ENCODE measurements around the gene AFF1.
"Not testable (repeated sequence)": the region's sequence is repeated elsewhere in the genome, so short reads cannot be mapped to it uniquely, and the experiment has no call there.

Gene AFF1

GRCh38 chr4:86980230-86980629 lies 45.4 kb downstream of the AFF1 start:
- no peaks in the 10 kb centered on the region for H3K36me3 ChIP-seq (ENCODE audit: control insufficient read depth in 2 of 2, insufficient read depth in 2 of 2, low read length in 2 of 2)
- H3K9ac ChIP-seq (ENCODE audit: low read depth in 1 of 2, low read length in 2 of 2), result no peak overlapping the region
- H3K4me1 ChIP-seq (ENCODE audit: control insufficient read depth in 2 of 2, insufficient read depth in 2 of 2, low read length in 2 of 2), result peaks cover 13 to 25% of the 10 kb centered on the region in 2 donors
- no peak overlapping the region for H3K27ac ChIP-seq (ENCODE audit: low read depth in 2 of 2, low read length in 2 of 2)
- H3K27me3 ChIP-seq (ENCODE audit: control insufficient read depth in 2 of 2, insufficient read depth in 2 of 2, low read length in 2 of 2), result no peaks in the 10 kb centered on the region
- no peak overlapping the region for H3K4me3 ChIP-seq (ENCODE audit: low read length in 2 of 2)
- H3K9me3 ChIP-seq (ENCODE audit: control insufficient read depth in 2 of 2, low read length in 2 of 2), result no peaks in the 10 kb centered on the region

DNA sequence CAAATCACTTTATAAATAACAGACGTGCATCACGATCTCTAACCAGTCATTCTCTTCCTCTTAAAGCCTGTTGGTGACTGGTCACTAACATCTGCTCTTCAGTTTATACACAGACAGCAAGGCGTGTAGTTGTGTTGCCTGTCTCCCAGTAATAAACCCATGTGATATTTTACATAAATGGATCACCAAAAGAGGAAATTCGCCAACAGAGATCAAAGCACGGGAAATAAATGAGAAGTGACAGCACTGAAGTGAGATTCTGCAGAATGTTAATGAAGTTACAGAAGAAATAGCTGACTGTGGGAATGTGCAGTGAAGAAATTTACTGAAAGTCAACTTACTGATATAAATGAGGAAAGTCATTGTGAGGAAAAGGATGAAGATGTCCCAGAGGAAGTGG lies 47.0 kb downstream of the AFF1 start:
- H3K9ac ChIP-seq (ENCODE audit: low read depth in 1 of 2, low read length in 2 of 2), result no peak overlapping the region
- H3K27me3 ChIP-seq (ENCODE audit: control insufficient read depth in 2 of 2, insufficient read depth in 2 of 2, low read length in 2 of 2), result no peaks in the 10 kb centered on the region
- no peaks in the 10 kb centered on the region for H3K9me3 ChIP-seq (ENCODE audit: control insufficient read depth in 2 of 2, low read length in 2 of 2)
- H3K27ac ChIP-seq (ENCODE audit: low read depth in 2 of 2, low read length in 2 of 2), result peak overlapping the region; percentile 3 to 43
- H3K36me3 ChIP-seq (ENCODE audit: control insufficient read depth in 2 of 2, insufficient read depth in 2 of 2, low read length in 2 of 2), result no peaks in the 10 kb centered on the region
- H3K4me1 ChIP-seq (ENCODE audit: control insufficient read depth in 2 of 2, insufficient read depth in 2 of 2, low read length in 2 of 2), result peaks cover 11 to 21% of the 10 kb centered on the region in 2 donors
- no peak overlapping the region for H3K4me3 ChIP-seq (ENCODE audit: low read length in 2 of 2)

GRCh38 chr4:86985852-86986251 lies 51.0 kb downstream of the AFF1 start:
- H3K9ac ChIP-seq (ENCODE audit: low read depth in 1 of 2, low read length in 2 of 2); H3K9me3 ChIP-seq (ENCODE audit: control insufficient read depth in 2 of 2, low read length in 2 of 2); H3K4me3 ChIP-seq (ENCODE audit: low read length in 2 of 2); H3K36me3 ChIP-seq (ENCODE audit: control insufficient read depth in 2 of 2, insufficient read depth in 2 of 2, low read length in 2 of 2); H3K27me3 ChIP-seq (ENCODE audit: control insufficient read depth in 2 of 2, insufficient read depth in 2 of 2, low read length in 2 of 2); H3K27ac ChIP-seq (ENCODE audit: low read depth in 2 of 2, low read length in 2 of 2): not testable (repeated sequence)
- peaks cover 4 to 11% of the 10 kb centered on the region in 2 donors for H3K4me1 ChIP-seq (ENCODE audit: control insufficient read depth in 2 of 2, insufficient read depth in 2 of 2, low read length in 2 of 2)

DNA sequence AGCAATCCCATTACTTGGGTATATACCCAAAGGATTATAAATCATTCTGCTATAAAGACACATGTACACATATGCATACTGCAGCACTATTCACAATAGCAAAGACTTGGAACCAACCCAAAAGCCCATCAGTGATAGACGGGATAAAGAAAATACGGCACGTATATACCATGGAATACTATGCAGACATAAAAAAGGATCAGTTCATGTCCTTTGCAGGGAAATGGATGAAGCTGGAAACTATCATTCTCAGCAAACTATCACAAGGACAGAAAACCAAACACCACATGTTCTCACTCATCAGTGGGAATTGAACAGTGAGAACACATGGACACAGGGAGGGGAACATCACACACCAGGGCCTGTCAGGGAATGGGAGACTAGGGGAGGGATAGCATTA lies 54.8 kb downstream of the AFF1 start:
- not testable (repeated sequence) for H3K4me3 ChIP-seq (ENCODE audit: low read length in 2 of 2); H3K27me3 ChIP-seq (ENCODE audit: control insufficient read depth in 2 of 2, insufficient read depth in 2 of 2, low read length in 2 of 2); H3K9ac ChIP-seq (ENCODE audit: low read depth in 1 of 2, low read length in 2 of 2); H3K36me3 ChIP-seq (ENCODE audit: control insufficient read depth in 2 of 2, insufficient read depth in 2 of 2, low read length in 2 of 2); H3K9me3 ChIP-seq (ENCODE audit: control insufficient read depth in 2 of 2, low read length in 2 of 2); H3K4me1 ChIP-seq (ENCODE audit: control insufficient read depth in 2 of 2, insufficient read depth in 2 of 2, low read length in 2 of 2); H3K27ac ChIP-seq (ENCODE audit: low read depth in 2 of 2, low read length in 2 of 2)

DNA sequence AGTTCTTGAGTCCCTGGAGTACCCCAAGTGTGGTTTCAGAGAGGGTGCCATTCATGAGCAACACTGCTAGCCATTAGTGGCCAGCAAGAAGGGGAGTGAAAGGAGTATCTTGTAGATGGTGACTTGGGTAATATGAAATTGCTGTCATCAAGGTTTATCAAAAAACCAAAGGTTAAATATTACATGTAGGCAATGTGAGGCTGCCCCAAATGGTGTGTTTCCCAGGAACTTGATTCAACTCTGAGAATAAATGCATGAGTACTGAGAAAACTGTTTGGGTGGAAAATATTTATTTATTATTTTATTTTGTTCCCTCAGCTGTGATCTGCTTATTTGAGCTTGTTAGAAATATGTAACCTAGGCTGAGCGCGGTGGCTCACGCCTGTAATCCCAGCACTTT lies 55.7 kb downstream of the AFF1 start:
- no peak overlapping the region for H3K27ac ChIP-seq (ENCODE audit: low read depth in 2 of 2, low read length in 2 of 2)
- no peak overlapping the region for H3K4me3 ChIP-seq (ENCODE audit: low read length in 2 of 2)
- H3K36me3 ChIP-seq (ENCODE audit: control insufficient read depth in 2 of 2, insufficient read depth in 2 of 2, low read length in 2 of 2), result no peaks in the 10 kb centered on the region
- H3K4me1 ChIP-seq (ENCODE audit: control insufficient read depth in 2 of 2, insufficient read depth in 2 of 2, low read length in 2 of 2), result no peaks in the 10 kb centered on the region
- H3K9ac ChIP-seq (ENCODE audit: low read depth in 1 of 2, low read length in 2 of 2), result no peak overlapping the region
- H3K27me3 ChIP-seq (ENCODE audit: control insufficient read depth in 2 of 2, insufficient read depth in 2 of 2, low read length in 2 of 2), result no peaks in the 10 kb centered on the region
- no peaks in the 10 kb centered on the region for H3K9me3 ChIP-seq (ENCODE audit: control insufficient read depth in 2 of 2, low read length in 2 of 2)

DNA sequence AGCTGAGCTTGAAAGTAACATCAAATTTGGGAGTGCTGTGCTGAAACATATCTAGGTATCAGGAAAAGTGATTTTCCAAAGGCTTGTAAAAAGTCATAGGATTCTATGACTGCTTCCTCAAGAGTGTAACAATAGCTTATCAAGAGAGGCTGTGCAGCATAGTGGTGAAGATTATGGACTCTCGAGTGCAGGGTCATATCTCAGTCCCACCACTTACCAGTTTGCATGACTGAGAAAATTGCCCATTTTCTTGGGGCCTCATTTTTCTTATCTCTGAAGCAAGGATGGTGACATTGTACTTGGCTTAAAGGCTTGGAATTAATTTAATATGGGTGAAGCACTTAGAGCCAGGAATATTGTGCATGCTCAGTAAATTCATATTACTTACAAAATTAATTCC lies 57.2 kb downstream of the AFF1 start:
- no peaks in the 10 kb centered on the region for H3K36me3 ChIP-seq (ENCODE audit: control insufficient read depth in 2 of 2, insufficient read depth in 2 of 2, low read length in 2 of 2)
- H3K27ac ChIP-seq (ENCODE audit: low read depth in 2 of 2, low read length in 2 of 2), result no peak overlapping the region
- H3K4me3 ChIP-seq (ENCODE audit: low read length in 2 of 2), result no peak overlapping the region
- H3K27me3 ChIP-seq (ENCODE audit: control insufficient read depth in 2 of 2, insufficient read depth in 2 of 2, low read length in 2 of 2), result no peaks in the 10 kb centered on the region
- no peak overlapping the region for H3K9ac ChIP-seq (ENCODE audit: low read depth in 1 of 2, low read length in 2 of 2)
- no peaks in the 10 kb centered on the region for H3K4me1 ChIP-seq (ENCODE audit: control insufficient read depth in 2 of 2, insufficient read depth in 2 of 2, low read length in 2 of 2)
- no peaks in the 10 kb centered on the region for H3K9me3 ChIP-seq (ENCODE audit: control insufficient read depth in 2 of 2, low read length in 2 of 2)

DNA sequence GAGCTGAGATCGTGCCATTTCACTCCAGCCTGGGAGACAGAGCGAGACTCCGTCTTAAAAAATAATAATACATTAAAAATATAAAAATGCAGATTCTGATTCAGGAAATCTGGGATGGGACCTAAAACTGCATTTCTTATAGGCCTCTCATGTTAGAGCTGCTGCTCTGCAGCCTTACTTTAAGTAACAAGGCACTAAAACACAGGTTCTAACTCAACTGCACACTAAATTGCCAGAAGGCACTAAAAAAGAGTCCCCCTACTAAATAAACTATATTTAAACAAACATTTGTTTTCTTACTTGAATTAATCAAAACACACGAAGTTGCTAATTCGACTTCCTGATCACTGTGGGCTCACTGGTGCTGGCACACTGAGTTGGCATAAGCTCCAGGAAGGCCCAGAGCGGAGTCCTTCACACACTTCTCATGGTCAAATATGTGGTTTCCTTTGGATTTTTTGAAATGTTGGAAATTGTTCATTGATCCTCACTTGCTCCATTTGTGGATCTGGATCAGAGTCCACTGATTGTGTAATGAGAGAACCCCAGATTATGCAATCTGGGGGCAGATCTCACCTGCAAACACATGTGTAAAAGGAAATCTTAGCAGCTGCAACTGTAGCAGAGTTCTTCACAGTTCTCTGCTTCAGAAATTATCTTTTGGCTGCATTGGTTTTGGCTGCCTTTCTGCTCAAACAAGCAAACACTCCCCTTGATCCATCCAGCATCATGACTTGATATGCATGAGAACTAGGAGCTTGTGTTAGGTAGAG lies 59.3 kb downstream of the AFF1 start:
- no peaks in the 10 kb centered on the region for H3K27me3 ChIP-seq (ENCODE audit: control insufficient read depth in 2 of 2, insufficient read depth in 2 of 2, low read length in 2 of 2)
- peaks cover 0 to 2% of the 10 kb centered on the region in 2 donors for H3K4me1 ChIP-seq (ENCODE audit: control insufficient read depth in 2 of 2, insufficient read depth in 2 of 2, low read length in 2 of 2)
- H3K4me3 ChIP-seq (ENCODE audit: low read length in 2 of 2), result no peak overlapping the region
- H3K36me3 ChIP-seq (ENCODE audit: control insufficient read depth in 2 of 2, insufficient read depth in 2 of 2, low read length in 2 of 2), result no peaks in the 10 kb centered on the region
- no peak overlapping the region for H3K27ac ChIP-seq (ENCODE audit: low read depth in 2 of 2, low read length in 2 of 2)
- no peaks in the 10 kb centered on the region for H3K9me3 ChIP-seq (ENCODE audit: control insufficient read depth in 2 of 2, low read length in 2 of 2)
- H3K9ac ChIP-seq (ENCODE audit: low read depth in 1 of 2, low read length in 2 of 2), result no peak overlapping the region

- no peaks in the 10 kb centered on the region for H3K9me3 ChIP-seq (ENCODE audit: control insufficient read depth in 2 of 2, low read length in 2 of 2)
- H3K4me3 ChIP-seq (ENCODE audit: low read length in 2 of 2), result no peak overlapping the region
- H3K27me3 ChIP-seq (ENCODE audit: control insufficient read depth in 2 of 2, insufficient read depth in 2 of 2, low read length in 2 of 2), result no peaks in the 10 kb centered on the region
- H3K27ac ChIP-seq (ENCODE audit: low read depth in 2 of 2, low read length in 2 of 2), result no peak overlapping the region
- H3K36me3 ChIP-seq (ENCODE audit: control insufficient read depth in 2 of 2, insufficient read depth in 2 of 2, low read length in 2 of 2), result no peaks in the 10 kb centered on the region
- H3K9ac ChIP-seq (ENCODE audit: low read depth in 1 of 2, low read length in 2 of 2), result no peak overlapping the region
- peaks cover 0 to 2% of the 10 kb centered on the region in 2 donors for H3K4me1 ChIP-seq (ENCODE audit: control insufficient read depth in 2 of 2, insufficient read depth in 2 of 2, low read length in 2 of 2)
Measured at GRCh38 chr4:86994686-86995085, 59.9 kb downstream of the AFF1 start.

DNA sequence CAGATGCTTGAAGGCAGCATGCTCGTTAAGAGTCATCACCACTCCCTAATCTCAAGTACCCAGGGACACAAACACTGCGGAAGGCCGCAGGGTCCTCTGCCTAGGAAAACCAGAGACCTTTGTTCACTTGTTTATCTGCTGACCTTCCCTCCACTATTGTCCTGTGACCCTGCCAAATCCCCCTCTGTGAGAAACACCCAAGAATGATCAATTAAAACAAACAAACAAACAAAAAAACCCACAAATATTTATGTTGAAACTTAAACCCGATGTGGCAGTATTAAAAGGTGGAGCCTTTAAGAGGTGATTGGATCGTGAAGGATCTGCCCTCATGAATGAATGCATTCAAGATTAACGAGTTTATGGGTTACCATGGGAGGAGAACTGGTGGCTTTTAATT lies 61.7 kb downstream of the AFF1 start:
- H3K4me3 ChIP-seq (ENCODE audit: low read length in 2 of 2); H3K27ac ChIP-seq (ENCODE audit: low read depth in 2 of 2, low read length in 2 of 2); H3K9ac ChIP-seq (ENCODE audit: low read depth in 1 of 2, low read length in 2 of 2); H3K9me3 ChIP-seq (ENCODE audit: control insufficient read depth in 2 of 2, low read length in 2 of 2); H3K27me3 ChIP-seq (ENCODE audit: control insufficient read depth in 2 of 2, insufficient read depth in 2 of 2, low read length in 2 of 2); H3K4me1 ChIP-seq (ENCODE audit: control insufficient read depth in 2 of 2, insufficient read depth in 2 of 2, low read length in 2 of 2); H3K36me3 ChIP-seq (ENCODE audit: control insufficient read depth in 2 of 2, insufficient read depth in 2 of 2, low read length in 2 of 2): not testable (repeated sequence)

- no peak overlapping the region for H3K27ac ChIP-seq (ENCODE audit: low read depth in 2 of 2, low read length in 2 of 2)
- H3K27me3 ChIP-seq (ENCODE audit: control insufficient read depth in 2 of 2, insufficient read depth in 2 of 2, low read length in 2 of 2), result no peaks in the 10 kb centered on the region
- H3K4me1 ChIP-seq (ENCODE audit: control insufficient read depth in 2 of 2, insufficient read depth in 2 of 2, low read length in 2 of 2), result peaks cover 0 to 2% of the 10 kb centered on the region in 2 donors
- H3K36me3 ChIP-seq (ENCODE audit: control insufficient read depth in 2 of 2, insufficient read depth in 2 of 2, low read length in 2 of 2), result peaks cover 0 to 3% of the 10 kb centered on the region in 2 donors
- no peak overlapping the region for H3K4me3 ChIP-seq (ENCODE audit: low read length in 2 of 2)
- no peaks in the 10 kb centered on the region for H3K9me3 ChIP-seq (ENCODE audit: control insufficient read depth in 2 of 2, low read length in 2 of 2)
- no peak overlapping the region for H3K9ac ChIP-seq (ENCODE audit: low read depth in 1 of 2, low read length in 2 of 2)
Measured at GRCh38 chr4:86999136-86999643, 64.4 kb downstream of the AFF1 start.
